ENCODE results near the gene CDH8.

DNA sequence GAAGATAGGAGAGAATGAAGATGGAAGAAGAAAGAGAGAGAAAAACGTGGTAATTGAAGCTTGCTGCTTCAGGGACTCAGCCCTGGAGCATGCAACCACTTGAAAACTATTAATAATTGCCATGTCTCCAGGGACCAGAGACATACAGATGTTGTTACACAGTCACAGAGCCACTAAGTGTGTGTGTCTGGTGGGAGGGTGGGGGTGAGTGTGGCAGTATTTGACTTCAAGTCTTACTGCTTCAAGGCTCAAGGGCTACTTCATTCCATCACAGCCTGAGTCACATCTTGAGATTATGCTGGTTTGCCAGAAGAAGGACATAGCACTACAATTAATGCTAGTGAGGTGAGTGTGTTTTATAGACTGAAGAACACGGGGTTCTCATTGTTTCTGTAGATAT is 202.2 kb downstream of the CDH8 start:
- TF ChIP-seq, protein P1, sequence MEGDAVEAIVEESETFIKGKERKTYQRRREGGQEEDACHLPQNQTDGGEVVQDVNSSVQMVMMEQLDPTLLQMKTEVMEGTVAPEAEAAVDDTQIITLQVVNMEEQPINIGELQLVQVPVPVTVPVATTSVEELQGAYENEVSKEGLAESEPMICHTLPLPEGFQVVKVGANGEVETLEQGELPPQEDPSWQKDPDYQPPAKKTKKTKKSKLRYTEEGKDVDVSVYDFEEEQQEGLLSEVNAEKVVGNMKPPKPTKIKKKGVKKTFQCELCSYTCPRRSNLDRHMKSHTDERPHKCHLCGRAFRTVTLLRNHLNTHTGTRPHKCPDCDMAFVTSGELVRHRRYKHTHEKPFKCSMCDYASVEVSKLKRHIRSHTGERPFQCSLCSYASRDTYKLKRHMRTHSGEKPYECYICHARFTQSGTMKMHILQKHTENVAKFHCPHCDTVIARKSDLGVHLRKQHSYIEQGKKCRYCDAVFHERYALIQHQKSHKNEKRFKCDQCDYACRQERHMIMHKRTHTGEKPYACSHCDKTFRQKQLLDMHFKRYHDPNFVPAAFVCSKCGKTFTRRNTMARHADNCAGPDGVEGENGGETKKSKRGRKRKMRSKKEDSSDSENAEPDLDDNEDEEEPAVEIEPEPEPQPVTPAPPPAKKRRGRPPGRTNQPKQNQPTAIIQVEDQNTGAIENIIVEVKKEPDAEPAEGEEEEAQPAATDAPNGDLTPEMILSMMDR (conservative IDR thresholded peaks at IDR 0.05): no peak
- TF ChIP-seq EZH2 (IDR thresholded peaks at IDR 0.05; ENCODE audit: low read depth): no peak
